ENCODE results near the gene ARHGAP33.
A peak's percentile ranks its signal among the peaks of the same experiment; 100 is the strongest.

Gene ARHGAP33

GRCh38 chr19:35734889-35735288, 40.5 kb upstream of the ARHGAP33 start:
- peaks cover 4% of the 10 kb centered on the region for H3K4me1 ChIP-seq (ENCODE audit: insufficient read depth, low read length)

GRCh38 chr19:35736913-35737886, 38.2 kb upstream of the ARHGAP33 start:
- peaks cover 52% of the 10 kb centered on the region for H3K36me3 ChIP-seq (ENCODE audit: insufficient read depth, low read length)
- peaks cover 5% of the 10 kb centered on the region for H3K4me1 ChIP-seq (ENCODE audit: insufficient read depth, low read length)
- H3K9me3 ChIP-seq (ENCODE audit: low read length) = no peaks in the 10 kb centered on the region
- no peak overlapping the region for H3K4me3 ChIP-seq (ENCODE audit: low read length)
- H3K27me3 ChIP-seq (ENCODE audit: insufficient read depth, low read length) = no peaks in the 10 kb centered on the region
- H2AFZ ChIP-seq (ENCODE audit: low read depth, low read length) = no peak overlapping the region

More at GRCh38 chr19:35734889-35735288, 40.5 kb upstream of the ARHGAP33 start:
- no peaks in the 10 kb centered on the region for H3K9me3 ChIP-seq (ENCODE audit: low read length)
- H2AFZ ChIP-seq (ENCODE audit: low read depth, low read length) = no peak overlapping the region
- no peaks in the 10 kb centered on the region for H3K27me3 ChIP-seq (ENCODE audit: insufficient read depth, low read length)
- H3K4me3 ChIP-seq (ENCODE audit: low read length) = no peak overlapping the region
- H3K36me3 ChIP-seq (ENCODE audit: insufficient read depth, low read length) = peaks cover 74% of the 10 kb centered on the region

GRCh38 chr19:35738021-35738886, 37.1 kb upstream of the ARHGAP33 start:
- Histone ChIP-seq H3K36me3 (ENCODE audit: insufficient read depth, low read length) (peaks cover 50% of the 10 kb centered on the region), H3K4me3 (ENCODE audit: low read length) (no peak overlapping the region), H3K9me3 (ENCODE audit: low read length) (no peaks in the 10 kb centered on the region), H3K27me3 (ENCODE audit: insufficient read depth, low read length) (no peaks in the 10 kb centered on the region), H3K4me1 (ENCODE audit: insufficient read depth, low read length) (peaks cover 5% of the 10 kb centered on the region), H2AFZ (ENCODE audit: low read depth, low read length) (no peak overlapping the region)

DNA sequence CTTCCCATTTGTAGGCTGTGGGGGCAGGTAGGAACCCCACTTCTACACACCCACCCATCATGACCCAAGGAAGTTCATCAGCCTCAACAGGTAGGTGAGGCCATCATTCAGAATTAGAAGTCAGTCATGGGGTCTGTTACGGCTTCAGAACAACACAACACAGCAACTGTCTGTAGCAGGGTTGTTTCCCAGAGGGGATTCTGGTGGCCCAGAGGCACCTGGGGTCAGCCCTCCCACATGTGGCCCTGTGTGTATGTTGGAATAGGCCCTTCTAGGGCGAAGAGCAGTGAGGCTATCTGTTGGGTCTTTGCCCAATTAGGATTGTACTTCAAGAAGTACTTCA, 36.5 kb upstream of the ARHGAP33 start:
- peaks cover 44% of the 10 kb centered on the region for H3K36me3 ChIP-seq (ENCODE audit: insufficient read depth, low read length)
- no peaks in the 10 kb centered on the region for H3K9me3 ChIP-seq (ENCODE audit: low read length)
- H3K27me3 ChIP-seq (ENCODE audit: insufficient read depth, low read length) = no peaks in the 10 kb centered on the region
- no peak overlapping the region for H3K4me3 ChIP-seq (ENCODE audit: low read length)
- no peak overlapping the region for H2AFZ ChIP-seq (ENCODE audit: low read depth, low read length)
- peaks cover 5% of the 10 kb centered on the region for H3K4me1 ChIP-seq (ENCODE audit: insufficient read depth, low read length)

DNA sequence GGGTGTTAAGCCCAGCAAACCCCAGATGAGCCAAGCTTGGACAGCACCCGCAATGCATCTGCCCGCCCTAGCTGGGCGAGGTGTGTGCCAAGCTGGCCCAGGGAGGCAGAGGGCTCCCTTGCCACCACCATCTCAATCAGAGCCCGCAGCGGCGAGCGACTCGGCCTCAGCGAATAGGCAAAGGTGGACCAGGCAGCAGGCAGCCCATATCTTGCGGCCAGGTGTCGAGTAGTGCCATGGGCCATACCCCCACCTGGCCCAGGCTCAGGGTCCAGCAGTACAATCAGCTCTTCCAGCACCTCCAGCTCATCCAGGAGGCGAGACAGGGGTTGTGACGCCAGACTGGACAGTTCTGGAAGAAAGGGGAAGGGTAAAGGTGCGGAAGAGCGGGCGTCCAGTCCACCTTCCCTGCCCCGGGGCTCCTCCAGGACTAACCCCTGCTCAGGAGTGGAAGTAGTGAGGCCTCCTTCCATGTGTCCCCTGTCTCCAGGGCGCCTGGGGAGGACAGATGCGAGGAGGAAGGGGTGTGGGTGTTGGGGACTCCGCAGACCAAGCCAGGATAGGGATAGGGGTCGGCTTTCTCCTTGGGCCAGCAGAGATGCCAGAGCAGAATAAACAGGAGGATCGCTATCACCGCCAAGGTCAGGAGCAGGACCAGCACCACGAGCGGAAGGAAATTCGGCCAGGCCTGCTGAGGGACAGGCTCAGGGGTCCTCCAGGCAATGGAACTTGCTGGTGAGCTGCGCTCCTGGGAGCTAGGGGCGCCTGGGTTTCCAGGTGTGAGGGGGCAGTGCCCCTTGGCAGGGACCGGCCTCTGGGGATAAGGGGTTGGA, 35.9 kb upstream of the ARHGAP33 start:
- H3K27me3 ChIP-seq (ENCODE audit: insufficient read depth, low read length) = no peaks in the 10 kb centered on the region
- H2AFZ ChIP-seq (ENCODE audit: low read depth, low read length) = no peak overlapping the region
- H3K4me1 ChIP-seq (ENCODE audit: insufficient read depth, low read length) = peaks cover 11% of the 10 kb centered on the region
- H3K9me3 ChIP-seq (ENCODE audit: low read length) = no peaks in the 10 kb centered on the region
- peak overlapping the region; percentile 63 for H3K4me3 ChIP-seq (ENCODE audit: low read length)
- H3K36me3 ChIP-seq (ENCODE audit: insufficient read depth, low read length) = peaks cover 38% of the 10 kb centered on the region

DNA sequence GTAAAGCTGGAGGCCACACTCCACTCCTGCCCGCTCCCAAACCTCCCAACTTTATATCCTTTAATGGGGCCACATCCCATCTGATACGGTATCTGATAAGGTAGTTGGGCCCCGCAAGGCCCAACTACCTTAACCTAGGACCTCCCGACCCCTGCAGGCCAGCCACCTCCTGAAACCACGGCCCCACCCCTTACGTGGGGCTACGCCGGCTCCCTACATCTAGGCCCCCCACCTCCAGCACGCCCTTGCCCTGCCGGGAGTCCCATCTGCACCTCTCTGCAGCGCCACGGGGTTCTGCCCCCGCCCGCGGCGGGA, 35.3 kb upstream of the ARHGAP33 start:
- Histone ChIP-seq H3K4me1 (ENCODE audit: insufficient read depth, low read length) (peaks cover 13% of the 10 kb centered on the region), H3K4me3 (ENCODE audit: low read length) (peak overlapping the region; percentile 63), H3K36me3 (ENCODE audit: insufficient read depth, low read length) (peaks cover 33% of the 10 kb centered on the region), H3K9me3 (ENCODE audit: low read length) (no peaks in the 10 kb centered on the region), H2AFZ (ENCODE audit: low read depth, low read length) (no peak overlapping the region), H3K27me3 (ENCODE audit: insufficient read depth, low read length) (no peaks in the 10 kb centered on the region)

DNA sequence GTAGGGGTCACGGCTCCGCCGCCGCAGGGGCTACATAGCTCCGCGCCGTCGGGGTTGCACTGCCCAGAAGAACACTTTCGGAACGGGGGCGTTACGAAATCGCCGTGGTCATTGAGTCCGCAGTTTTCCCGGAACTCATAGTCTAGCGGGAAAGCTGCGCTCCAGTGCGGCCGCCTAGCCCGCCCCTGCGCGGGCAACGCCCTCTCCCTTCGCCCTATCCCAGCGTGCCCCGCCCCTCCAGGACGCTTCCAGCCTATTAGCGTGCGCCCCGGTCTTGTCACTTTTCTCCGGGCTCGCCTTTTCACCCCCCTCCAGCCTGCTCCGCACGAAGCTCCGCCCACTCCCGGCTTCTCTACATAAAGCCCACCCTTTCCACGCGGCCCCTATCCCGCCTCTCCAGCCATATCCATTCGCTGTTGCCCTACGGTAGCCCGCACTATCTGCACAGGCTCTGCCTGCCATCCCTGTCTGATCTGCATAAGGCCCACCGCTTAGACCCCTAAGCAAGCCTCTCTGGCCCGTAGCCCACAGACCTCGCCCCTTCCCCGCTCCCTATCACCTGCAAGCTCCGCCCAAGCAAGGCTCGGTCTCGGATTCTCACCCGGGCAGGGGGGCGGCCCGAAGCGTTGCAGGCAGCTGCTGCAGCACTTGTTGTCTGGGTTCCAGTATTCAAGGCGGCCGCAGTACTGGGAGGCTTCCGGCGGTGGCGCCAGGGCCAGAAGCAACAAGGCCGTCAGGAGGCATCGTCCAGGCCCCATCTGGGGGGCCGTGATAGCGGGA, 34.8 kb upstream of the ARHGAP33 start:
- Histone ChIP-seq H3K4me3 (ENCODE audit: low read length) (peak overlapping the region; percentile 63), H3K9me3 (ENCODE audit: low read length) (no peaks in the 10 kb centered on the region), H3K27me3 (ENCODE audit: insufficient read depth, low read length) (no peaks in the 10 kb centered on the region), H3K4me1 (ENCODE audit: insufficient read depth, low read length) (peaks cover 13% of the 10 kb centered on the region), H2AFZ (ENCODE audit: low read depth, low read length) (peak overlapping the region; percentile 1), H3K36me3 (ENCODE audit: insufficient read depth, low read length) (peaks cover 29% of the 10 kb centered on the region)

- peaks cover 17% of the 10 kb centered on the region for H3K4me1 ChIP-seq (ENCODE audit: insufficient read depth, low read length)
- peak overlapping the region; percentile 38 for H3K4me3 ChIP-seq (ENCODE audit: low read length)
- H2AFZ ChIP-seq (ENCODE audit: low read depth, low read length) = peak overlapping the region; percentile 1
- no peaks in the 10 kb centered on the region for H3K27me3 ChIP-seq (ENCODE audit: insufficient read depth, low read length)
- H3K9me3 ChIP-seq (ENCODE audit: low read length) = no peaks in the 10 kb centered on the region
- H3K36me3 ChIP-seq (ENCODE audit: insufficient read depth, low read length) = peaks cover 28% of the 10 kb centered on the region
Observed at GRCh38 chr19:35741203-35741515, 34.2 kb upstream of the ARHGAP33 start.

- Histone ChIP-seq H3K36me3 (ENCODE audit: insufficient read depth, low read length) (peaks cover 20% of the 10 kb centered on the region), H2AFZ (ENCODE audit: low read depth, low read length) (no peak within 1 kb of the TSS), H3K4me1 (ENCODE audit: insufficient read depth, low read length) (peaks cover 22% of the 10 kb centered on the region), H3K9me3 (ENCODE audit: low read length) (no peaks in the 10 kb centered on the region), H3K27me3 (ENCODE audit: insufficient read depth, low read length) (no peaks in the 10 kb centered on the region), H3K4me3 (ENCODE audit: low read length) (peak within 1 kb of the TSS; percentile 38)
Observed at GRCh38 chr19:35742121-35742724, 33.1 kb upstream of the ARHGAP33 start, which contains the start of gene IGFLR1. IGFLR1 (minus strand) TSS chr19:35742452; CDS start chr19:35741180, 1,272 bp downstream.

GRCh38 chr19:35743640-35744429, 31.5 kb upstream of the ARHGAP33 start:
- Histone ChIP-seq H3K36me3 (ENCODE audit: insufficient read depth, low read length) (peaks cover 5% of the 10 kb centered on the region), H3K4me3 (ENCODE audit: low read length) (peak overlapping the region; percentile 87), H2AFZ (ENCODE audit: low read depth, low read length) (no peak overlapping the region), H3K9me3 (ENCODE audit: low read length) (no peaks in the 10 kb centered on the region), H3K4me1 (ENCODE audit: insufficient read depth, low read length) (peaks cover 26% of the 10 kb centered on the region), H3K27me3 (ENCODE audit: insufficient read depth, low read length) (no peaks in the 10 kb centered on the region)

Data from neuron (in vitro differentiated cells).